Measurements from ENCODE around the gene ZFPM1.

GRCh38 chr16:88417684-88418476, 35.2 kb upstream of the ZFPM1 start:
- no peak for TF ChIP-seq POLR2AphosphoS5 (IDR thresholded peaks at IDR 0.05)
- no peak for TF ChIP-seq CTCF (IDR thresholded peaks at IDR 0.05)
- no peak for TF ChIP-seq POLR2A (IDR thresholded peaks at IDR 0.05)
- TF ChIP-seq EP300 (IDR thresholded peaks at IDR 0.05): no peak
